Kidney (tissue), 14 donors: ENCODE data around the gene ITPR2. TPM values are rescaled to one million over a fixed set of nuclear protein-coding genes. Genes with fewer than 3 reads are reported as not detected.

ENCODE experiments used
- DNase-seq, 5 donors: peaks; one replicate each; pipeline ENCODE4 v3.0.0-alpha.2; 2013 to 2020
- FAIRE-seq: peaks from 2 replicates; lab custom pipeline; 2012; peaks lifted over from hg19 to GRCh38; lab: Jason Lieb, UNC
- H3K27ac ChIP-seq, 2 donors: one replicate each; pipeline ENCODE4 v1.7.0; 2013; ENCODE audit warnings: low read depth in 2 of 2, low read length in 2 of 2, inconsistent platforms in 1 of 2
- H3K27me3 ChIP-seq: one replicate; pipeline ENCODE4 v1.7.1; 2013; ENCODE audit warnings: low read length, inconsistent platforms; ENCODE audit not compliant: control insufficient read depth, insufficient read depth
- H3K36me3 ChIP-seq, 3 donors: one replicate each; pipeline versions ENCODE4 v1.7.0 to v1.7.1; 2013; ENCODE audit warnings: low read length in 3 of 3, control low read depth in 1 of 3, inconsistent platforms in 1 of 3; ENCODE audit not compliant: insufficient read depth in 3 of 3, control insufficient read depth in 2 of 3
- H3K4me1 ChIP-seq, 3 donors: one replicate each; pipeline versions ENCODE4 v1.7.0 to v1.7.1; 2013; ENCODE audit warnings: low read length in 3 of 3, inconsistent platforms in 1 of 3, low read depth in 1 of 3; ENCODE audit not compliant: control insufficient read depth in 2 of 3, insufficient read depth in 2 of 3
- H3K4me3 ChIP-seq, 3 donors: one replicate each; pipeline versions ENCODE4 v1.7.0 to v1.8.1; 2013; ENCODE audit warnings: low read length in 3 of 3, control low read depth in 1 of 3, inconsistent platforms in 1 of 3
- H3K9ac ChIP-seq, 3 donors: one replicate each; pipeline versions ENCODE4 v1.7.0 to v1.7.1; 2013; ENCODE audit warnings: low read length in 3 of 3, control low read depth in 1 of 3, inconsistent platforms in 1 of 3
- H3K9me3 ChIP-seq, 3 donors: one replicate each; pipeline versions ENCODE4 v1.7.0 to v1.7.1; 2013; ENCODE audit warnings: low read length in 3 of 3, control low read depth in 1 of 3, inconsistent platforms in 1 of 3; ENCODE audit not compliant: control insufficient read depth in 2 of 3, insufficient read depth in 1 of 3
- CTCF ChIP-seq: IDR thresholded peaks from 3 replicates; pipeline ENCODE4 v1.5.1; 2012; ENCODE audit warnings: mild to moderate bottlenecking, moderate library complexity, borderline replicate concordance; ENCODE audit not compliant: insufficient read depth; ENCODE audit errors: extremely low read depth
- intact Hi-C: fragments of 100-400 bp; cut with DNase I; formaldehyde crosslinking; loops from one replicate; pipeline ENCODE4 v1.11.1; 2022
- polyA plus RNA-seq: library from polyadenylated mRNA; stranded (reverse); fragments of 350-450 nt; fragmentation: Illumina TruSeq; extraction: RNeasy Lipid Tissue Mini Kit (QIAGEN cat#74804); gene quantifications from one replicate; pipeline ENCODE4 v1.2.3, GENCODE V29; 2014; ENCODE audit warnings: low read depth, low replicate concordance; ENCODE audit not compliant: insufficient read depth
- total RNA-seq: library from RNA; stranded (reverse); fragmentation: NEBNext Ultra II Directional; extraction: Animal tissue kit (Norgen Biotek cat#: 25700); gene quantifications from one replicate; pipeline ENCODE4 v1.2.1, GENCODE V29; 2021
- donor health status: control.
- donor health status: control.
- donor health status: control.
- donor health status: control.
- donor health status: control.
- donor health status: DM: yes; HTN: yes; CAD: no.
- donor health status: Normal renal cell carcinoma (clear cell type).

The ITPR2 gene
- total and polyA plus RNA-seq, 2 donors from 2014 or later, result 5.7 to 56.9 TPM

GRCh38 chr12:26847431-26847830 is 14.4 kb upstream of the ITPR2 start:
- no peaks in the 10 kb centered on the region for H3K36me3 ChIP-seq
- FAIRE-seq (no peak), DNase-seq (no peak)
- no peak for TF ChIP-seq CTCF
- H3K27ac ChIP-seq, result no peak overlapping the region
- H3K27me3 ChIP-seq, result no peaks in the 10 kb centered on the region
- no peak overlapping the region for H3K9ac ChIP-seq
- H3K4me1 ChIP-seq, result no peaks in the 10 kb centered on the region
- H3K4me3 ChIP-seq, result no peak overlapping the region
- H3K9me3 ChIP-seq, result no peaks in the 10 kb centered on the region
- intact Hi-C loops, result no loop called here

- DNase-seq (no peak), FAIRE-seq (no peak)
- Histone ChIP-seq H3K27ac (no peak overlapping the region), H3K36me3 (no peaks in the 10 kb centered on the region), H3K4me3 (no peak overlapping the region), H3K9me3 (no peaks in the 10 kb centered on the region), H3K9ac (no peak overlapping the region), H3K4me1 (no peaks in the 10 kb centered on the region), H3K27me3 (no peaks in the 10 kb centered on the region)
- no peak for TF ChIP-seq CTCF
- intact Hi-C loops, result no loop called here
Measured at GRCh38 chr12:26846416-26846815, 13.4 kb upstream of the ITPR2 start.

- Histone ChIP-seq H3K4me1 (no peaks in the 10 kb centered on the region), H3K27me3 (no peaks in the 10 kb centered on the region), H3K27ac (no peak overlapping the region), H3K4me3 (no peak overlapping the region), H3K36me3 (no peaks in the 10 kb centered on the region), H3K9me3 (no peaks in the 10 kb centered on the region), H3K9ac (no peak overlapping the region)
- TF ChIP-seq CTCF, result no peak
- DNase-seq (no peak), FAIRE-seq (no peak)
- intact Hi-C loops, result no loop called here
Measured at GRCh38 chr12:26845984-26846383, 13.0 kb upstream of the ITPR2 start.

GRCh38 chr12:26845057-26845666 is 12.2 kb upstream of the ITPR2 start:
- intact Hi-C loops, result no loop called here
- FAIRE-seq (peak; percentile 93), DNase-seq (peak; percentile 37 to 77 (median 57))
- no peaks in the 10 kb centered on the region for H3K4me1 ChIP-seq
- H3K4me3 ChIP-seq, result no peak overlapping the region
- H3K9ac ChIP-seq, result no peak overlapping the region
- H3K27me3 ChIP-seq, result no peaks in the 10 kb centered on the region
- no peaks in the 10 kb centered on the region for H3K9me3 ChIP-seq
- no peak overlapping the region for H3K27ac ChIP-seq
- TF ChIP-seq CTCF, result peak; percentile 54
- H3K36me3 ChIP-seq, result no peaks in the 10 kb centered on the region
